Upper lobe of left lung (tissue), 6 donors: ENCODE measurements around the gene AAMP. TPM values are rescaled to one million over a fixed set of nuclear protein-coding genes. Genes with fewer than 3 reads are reported as not detected.
A peak's percentile ranks its signal among the peaks of the same experiment; 100 is the strongest.

ENCODE experiments used
- ATAC-seq, 2 donors: fragments of 200-7000 bp; cut with Tn5 transposase; one replicate each; pipeline ENCODE4 v1.9.1; 2022; ENCODE audit warnings: mild to moderate bottlenecking in 2 of 2, moderate library complexity in 2 of 2; ENCODE audit not compliant: low FRiP score in 2 of 2
- DNase-seq, 2 donors: peaks; one replicate each; pipeline ENCODE4 v3.0.0-alpha.2; 2019 to 2020
- H3K27ac ChIP-seq, 4 donors: fragments of 200-600 bp; sonication (generic); one replicate each; pipeline ENCODE4 v1.5.1; 2016 to 2019
- H3K27me3 ChIP-seq, 4 donors: fragments of 200-600 bp; sonication (generic); one replicate each; pipeline ENCODE4 v1.5.1; 2017 to 2019
- H3K36me3 ChIP-seq, 4 donors: fragments of 200-600 bp; sonication (generic); one replicate each; pipeline ENCODE4 v1.5.1; 2016 to 2019
- H3K4me1 ChIP-seq, 4 donors: fragments of 200-600 bp; sonication (generic); one replicate each; pipeline ENCODE4 v1.5.1; 2018 to 2019
- H3K4me3 ChIP-seq, 4 donors: fragments of 200-600 bp; sonication (generic); one replicate each; pipeline ENCODE4 v1.5.1; 2017 to 2019; ENCODE audit warnings: mild to moderate bottlenecking in 2 of 4, moderate library complexity in 1 of 4
- H3K9me3 ChIP-seq, 4 donors: fragments of 200-600 bp; sonication (generic); one replicate each; pipeline ENCODE4 v1.5.1; 2018 to 2019
- EP300 ChIP-seq, 4 donors: sonication (generic); formaldehyde crosslinking; IDR thresholded peaks; one replicate each; pipeline ENCODE4 v1.5.1; 2017; ENCODE audit warnings: antibody characterized with exemption in 4 of 4, control low read depth in 2 of 4
- POLR2A ChIP-seq, 4 donors: fragments of 450-650 bp; IDR thresholded peaks; one replicate each; pipeline ENCODE4 v1.5.1; 2016 to 2017; ENCODE audit warnings: antibody characterized with exemption in 4 of 4, mild to moderate bottlenecking in 2 of 4
- POLR2AphosphoS5 ChIP-seq, 2 donors: sonication (generic); formaldehyde crosslinking; IDR thresholded peaks; one replicate each; pipeline ENCODE4 v1.5.1; 2017; ENCODE audit warnings: antibody characterized with exemption in 2 of 2
- WGBS, 2 donors: methylation state at CpG; one replicate each; pipeline ENCODE4 v1.1.5; 2017 to 2018; 5-methylcytosine and 5-hydroxymethylcytosine counted together
- total RNA-seq, 6 donors: library from RNA; depleted of rRNA in 4 of 6; stranded (reverse); fragments of >200 nt in 4 of 6; gene quantifications; one replicate each; pipeline versions ENCODE4 v1.1.0 to v1.2.1, GENCODE V29; 2016 to 2021
- TF ChIP-seq, protein P1 (sequence below), 6 experiments: fragments of 450-650 bp in 4 of 6; fragments of 200-600 bp in 2 of 6; sonication (generic) in 2 of 6; IDR thresholded peaks; one replicate each; pipeline ENCODE4 v1.5.1; 2016 to 2019; ENCODE audit warnings: antibody characterized with exemption in 6 of 6
- donor health status: DM: no; HTN: no; CAD: no; lungs with moderate emphysema.
- donor health status: DM: no; HTN: yes; CAD: no; lungs with severe emphysema.

Gene AAMP
- total RNA-seq, 6 donors from 2014 or later, result 67.1 to 168 (median 118) TPM

DNA sequence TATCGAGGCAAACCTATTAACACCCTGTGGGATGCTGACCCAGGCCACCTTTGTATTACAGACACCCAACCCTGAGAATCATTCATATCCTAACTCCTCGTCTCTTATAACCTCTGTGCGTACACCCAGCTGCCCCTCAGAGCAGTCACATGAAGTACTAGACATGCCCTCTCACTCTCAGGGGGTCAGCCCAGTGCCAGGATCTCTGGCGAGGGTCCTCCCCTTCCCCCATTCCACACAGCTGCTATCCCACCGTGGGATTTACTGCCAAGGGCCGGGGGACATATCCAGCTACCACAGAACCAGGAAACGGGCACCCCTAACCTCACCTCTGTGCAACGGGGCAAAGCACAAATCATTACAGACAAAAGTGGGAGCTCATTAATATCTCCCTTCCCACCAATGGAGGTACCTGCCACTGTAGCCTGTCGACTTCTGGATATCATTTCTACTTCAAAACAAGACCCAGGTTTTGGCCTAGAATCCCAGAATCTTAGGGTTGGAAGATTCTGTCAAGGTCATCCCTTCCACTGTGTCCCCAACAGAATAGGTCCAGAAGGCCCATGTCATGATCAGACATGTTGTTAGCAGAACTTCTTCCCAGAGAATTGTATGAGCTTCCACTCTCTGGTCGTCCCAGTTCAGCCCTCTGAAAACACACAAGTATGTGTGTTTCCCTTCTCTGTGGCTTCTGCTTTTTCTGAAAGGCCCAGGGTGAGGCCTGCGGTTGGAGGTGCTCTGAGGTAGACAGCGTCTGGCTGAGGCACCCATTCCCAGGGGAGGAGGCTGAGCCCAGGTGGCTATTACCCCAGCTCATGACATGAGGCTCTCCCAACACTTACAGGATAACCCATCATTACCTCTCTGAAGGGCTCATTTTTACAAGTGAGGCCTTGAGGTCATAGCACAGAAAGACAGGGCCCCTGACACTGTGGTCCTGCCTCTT is 20.7 kb upstream of the AAMP start:
- Histone ChIP-seq H3K36me3 (no peaks in the 10 kb centered on the region), H3K27ac (peak overlapping the region; percentile 97 to 100 (median 99)), H3K27me3 (no peaks in the 10 kb centered on the region), H3K4me3 (peak overlapping the region; percentile 80 to 97 (median 88)), H3K9me3 (no peaks in the 10 kb centered on the region), H3K4me1 (peaks cover 73 to 94% (median 88%) of the 10 kb centered on the region in 4 donors)
- no peak for ATAC-seq
- peak in 1 of 2 donors; percentile 58 for DNase-seq
- TF ChIP-seq EP300 (IDR thresholded peaks at IDR 0.05), result no peak
- peak in 1 of 4 donors; percentile 8 for TF ChIP-seq POLR2A (IDR thresholded peaks at IDR 0.05)
- WGBS, 2 donors, result 34 to 39% methylated on average over 9 to 12 of the region's 12 CpGs

DNA sequence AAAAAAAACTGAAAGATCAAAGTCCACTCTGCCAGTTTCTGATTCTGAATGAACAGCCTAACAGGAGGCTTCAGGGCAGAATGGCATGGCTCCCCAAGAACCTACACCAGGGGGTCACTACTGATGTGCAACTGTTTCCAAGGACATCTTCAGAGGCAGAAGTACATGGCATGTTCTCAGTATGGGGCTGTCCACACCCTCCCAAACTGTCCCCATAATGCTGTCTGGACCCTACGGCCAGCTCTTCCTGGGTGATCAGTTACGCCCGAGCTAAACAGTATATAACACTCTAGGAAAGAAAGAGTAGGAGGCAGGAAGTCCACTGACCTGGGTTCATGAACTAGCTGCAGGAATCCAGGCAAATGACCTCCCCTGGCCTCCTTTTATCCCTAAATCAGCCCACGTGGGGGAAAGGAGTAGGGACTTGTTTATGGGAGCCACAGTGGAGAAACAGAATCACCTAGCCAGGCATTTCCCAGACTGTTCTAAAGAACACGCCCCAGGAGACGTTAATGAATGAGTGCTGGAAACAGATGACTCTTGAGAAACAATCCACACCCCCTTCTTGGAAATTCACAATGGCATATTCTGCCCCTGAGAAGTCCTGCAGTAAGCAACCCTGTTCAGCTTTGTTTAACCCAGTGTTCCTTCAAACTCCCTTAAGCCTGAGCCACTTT is 19.8 kb upstream of the AAMP start:
- ATAC-seq (no peak), DNase-seq (peak in 1 of 2 donors; percentile 63)
- 23 to 54% methylated on average over 4 to 6 of the region's 6 CpGs for WGBS, 2 donors
- Histone ChIP-seq H3K27ac (peak overlapping the region; percentile 97 to 100 (median 99)), H3K4me1 (peaks cover 74 to 94% (median 88%) of the 10 kb centered on the region in 4 donors), H3K4me3 (peak overlapping the region; percentile 80 to 97 (median 88)), H3K36me3 (peaks cover 0 to 4% (median 0%) of the 10 kb centered on the region in 4 donors), H3K27me3 (no peaks in the 10 kb centered on the region), H3K9me3 (no peaks in the 10 kb centered on the region)
- TF ChIP-seq, protein P1, sequence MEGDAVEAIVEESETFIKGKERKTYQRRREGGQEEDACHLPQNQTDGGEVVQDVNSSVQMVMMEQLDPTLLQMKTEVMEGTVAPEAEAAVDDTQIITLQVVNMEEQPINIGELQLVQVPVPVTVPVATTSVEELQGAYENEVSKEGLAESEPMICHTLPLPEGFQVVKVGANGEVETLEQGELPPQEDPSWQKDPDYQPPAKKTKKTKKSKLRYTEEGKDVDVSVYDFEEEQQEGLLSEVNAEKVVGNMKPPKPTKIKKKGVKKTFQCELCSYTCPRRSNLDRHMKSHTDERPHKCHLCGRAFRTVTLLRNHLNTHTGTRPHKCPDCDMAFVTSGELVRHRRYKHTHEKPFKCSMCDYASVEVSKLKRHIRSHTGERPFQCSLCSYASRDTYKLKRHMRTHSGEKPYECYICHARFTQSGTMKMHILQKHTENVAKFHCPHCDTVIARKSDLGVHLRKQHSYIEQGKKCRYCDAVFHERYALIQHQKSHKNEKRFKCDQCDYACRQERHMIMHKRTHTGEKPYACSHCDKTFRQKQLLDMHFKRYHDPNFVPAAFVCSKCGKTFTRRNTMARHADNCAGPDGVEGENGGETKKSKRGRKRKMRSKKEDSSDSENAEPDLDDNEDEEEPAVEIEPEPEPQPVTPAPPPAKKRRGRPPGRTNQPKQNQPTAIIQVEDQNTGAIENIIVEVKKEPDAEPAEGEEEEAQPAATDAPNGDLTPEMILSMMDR (IDR thresholded peaks at IDR 0.05), result no peak
- peak in 3 of 4 donors; percentile 18 to 67 (median 23) for TF ChIP-seq POLR2A (IDR thresholded peaks at IDR 0.05)
- TF ChIP-seq POLR2AphosphoS5 (IDR thresholded peaks at IDR 0.05), result peak; percentile 60 to 76
- peak in 3 of 4 donors; percentile 35 to 91 (median 62) for TF ChIP-seq EP300 (IDR thresholded peaks at IDR 0.05)

- peaks cover under 1 to 25% (median 10%) of the 10 kb centered on the region in 4 donors for H3K36me3 ChIP-seq
- peak overlapping the region; percentile 97 to 100 (median 99) for H3K27ac ChIP-seq
- ATAC-seq (peak; percentile 92), DNase-seq (peak in 1 of 2 donors; percentile 97)
- no peaks in the 10 kb centered on the region for H3K27me3 ChIP-seq
- H3K4me3 ChIP-seq, result peak overlapping the region; percentile 8 to 97 (median 32)
- 3 to 6% methylated on average over 11 of the region's 11 CpGs for WGBS, 2 donors
- no peaks in the 10 kb centered on the region for H3K9me3 ChIP-seq
- peak in 3 of 4 donors; percentile 35 to 66 (median 42) for TF ChIP-seq POLR2A (IDR thresholded peaks at IDR 0.05)
- TF ChIP-seq POLR2AphosphoS5 (IDR thresholded peaks at IDR 0.05), result peak; percentile 52 to 87
- TF ChIP-seq, protein P1 (IDR thresholded peaks at IDR 0.05), result no peak
- peak in 2 of 4 donors; percentile 45 to 88 for TF ChIP-seq EP300 (IDR thresholded peaks at IDR 0.05)
- peaks cover 81 to 100% (median 95%) of the 10 kb centered on the region in 4 donors for H3K4me1 ChIP-seq
Measured at GRCh38 chr2:218286570-218287459, 16.9 kb upstream of the AAMP start.

DNA sequence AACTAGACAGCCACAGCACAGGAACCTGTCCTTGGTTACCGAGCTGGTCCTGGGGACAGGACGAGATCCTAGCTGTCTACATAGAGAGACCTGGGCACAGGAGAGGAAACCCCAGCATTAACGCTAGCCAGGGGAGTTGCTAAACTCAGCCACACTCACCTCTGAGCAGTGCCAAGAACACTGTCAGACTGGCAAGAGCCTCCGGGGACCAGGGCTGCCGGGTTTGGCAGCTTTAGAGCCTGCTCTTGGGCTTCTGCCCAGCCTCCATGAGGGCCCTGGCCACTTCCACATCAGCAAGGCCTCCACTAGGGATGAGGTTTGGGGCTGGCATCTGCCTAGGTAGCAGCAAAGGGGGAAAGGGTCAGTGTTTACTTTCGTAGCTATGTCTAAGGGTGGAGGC is 15.7 kb upstream of the AAMP start:
- TF ChIP-seq, protein P1 (IDR thresholded peaks at IDR 0.05), result no peak
- TF ChIP-seq POLR2A (IDR thresholded peaks at IDR 0.05), result peak in 1 of 4 donors; percentile 30
- no peak for TF ChIP-seq EP300 (IDR thresholded peaks at IDR 0.05)
- TF ChIP-seq POLR2AphosphoS5 (IDR thresholded peaks at IDR 0.05), result peak in 1 of 2 donors; percentile 35
- Histone ChIP-seq H3K4me1 (peaks cover 84 to 96% (median 94%) of the 10 kb centered on the region in 4 donors), H3K4me3 (peak overlapping the region in 2 of 4 donors; percentile 38 to 97), H3K36me3 (peaks cover 7 to 37% (median 20%) of the 10 kb centered on the region in 4 donors), H3K27me3 (no peaks in the 10 kb centered on the region), H3K27ac (peak overlapping the region; percentile 97 to 100 (median 99)), H3K9me3 (no peaks in the 10 kb centered on the region)
- WGBS, 2 donors, result 16 to 19% methylated on average over 3 to 6 of the region's 6 CpGs
- ATAC-seq (peak in 1 of 2 donors; percentile 44), DNase-seq (peak in 1 of 2 donors; percentile 86)
